Mucosa of descending colon (tissue), 3 donors: ENCODE measurements around the gene GMPPB. TPM values are rescaled to one million over a fixed set of nuclear protein-coding genes. Genes with fewer than 3 reads are reported as not detected.

Experiments
- ATAC-seq: fragments of 200-7000 bp; cut with Tn5 transposase; one replicate; pipeline ENCODE4 v1.9.1; 2020; ENCODE audit warnings: mild to moderate bottlenecking, moderate library complexity
- DNase-seq, 3 donors: peaks; one replicate each; pipeline ENCODE4 v3.0.0-alpha.2; 2020
- H3K36me3 ChIP-seq: fragments of 200-600 bp; one replicate; pipeline ENCODE4 v1.8.0; 2021; ENCODE audit warnings: low read depth, mild to moderate bottlenecking
- H3K4me1 ChIP-seq: fragments of 200-600 bp; one replicate; pipeline ENCODE4 v1.8.0; 2021; ENCODE audit warnings: low read depth, mild to moderate bottlenecking
- H3K4me3 ChIP-seq: fragments of 200-600 bp; one replicate; pipeline ENCODE4 v1.8.0; 2021; ENCODE audit warnings: mild to moderate bottlenecking
- H3K9me3 ChIP-seq: fragments of 200-600 bp; one replicate; pipeline ENCODE4 v1.8.0; 2021; ENCODE audit warnings: mild to moderate bottlenecking
- CTCF ChIP-seq: fragments of 200-600 bp; IDR thresholded peaks from one replicate; pipeline ENCODE4 v1.8.0; 2022; ENCODE audit warnings: antibody characterized with exemption, mild to moderate bottlenecking
- intact Hi-C, 2 donors: fragments of 100-400 bp; cut with DNase I in 1 of 2; cut with micrococcal nuclease in 1 of 2; formaldehyde crosslinking; loops; one replicate each; pipeline versions ENCODE4 v1.11.0 to v1.11.1; 2022; cut with DNase I, micrococcal nuclease
- total RNA-seq, 3 donors: library from RNA; stranded (reverse); fragmentation: NEBNext Ultra II Directional in 2 of 3; extraction: Animal tissue kit (Norgen Biotek cat#: 25700) in 2 of 3; gene quantifications; one replicate each; pipeline versions ENCODE4 v1.2.1 to v1.2.4, GENCODE V29; 2021 to 2023
- donor health status: DM: no; HTN: no; CAD: no; lungs with moderate emphysema.
- donor health status: DM: no; HTN: no; CAD: no.
- donor health status: DM: no; HTN: yes; CAD: no.

GMPPB gene
- total RNA-seq, 3 donors from 2014 or later, result 36.0 to 60.5 (median 47.4) TPM

- no peak for TF ChIP-seq CTCF
- peaks cover 44% of the 10 kb centered on the region for H3K4me1 ChIP-seq
- H3K4me3 ChIP-seq, result peak overlapping the region; percentile 96
- DNase-seq, result no peak
- H3K36me3 ChIP-seq, result peaks cover 5% of the 10 kb centered on the region
- intact Hi-C loops, result no loop called here
- H3K9me3 ChIP-seq, result no peaks in the 10 kb centered on the region
- no peak for ATAC-seq
Observed at GRCh38 chr3:49722896-49723295, 855 bp downstream of the GMPPB start.

DNA sequence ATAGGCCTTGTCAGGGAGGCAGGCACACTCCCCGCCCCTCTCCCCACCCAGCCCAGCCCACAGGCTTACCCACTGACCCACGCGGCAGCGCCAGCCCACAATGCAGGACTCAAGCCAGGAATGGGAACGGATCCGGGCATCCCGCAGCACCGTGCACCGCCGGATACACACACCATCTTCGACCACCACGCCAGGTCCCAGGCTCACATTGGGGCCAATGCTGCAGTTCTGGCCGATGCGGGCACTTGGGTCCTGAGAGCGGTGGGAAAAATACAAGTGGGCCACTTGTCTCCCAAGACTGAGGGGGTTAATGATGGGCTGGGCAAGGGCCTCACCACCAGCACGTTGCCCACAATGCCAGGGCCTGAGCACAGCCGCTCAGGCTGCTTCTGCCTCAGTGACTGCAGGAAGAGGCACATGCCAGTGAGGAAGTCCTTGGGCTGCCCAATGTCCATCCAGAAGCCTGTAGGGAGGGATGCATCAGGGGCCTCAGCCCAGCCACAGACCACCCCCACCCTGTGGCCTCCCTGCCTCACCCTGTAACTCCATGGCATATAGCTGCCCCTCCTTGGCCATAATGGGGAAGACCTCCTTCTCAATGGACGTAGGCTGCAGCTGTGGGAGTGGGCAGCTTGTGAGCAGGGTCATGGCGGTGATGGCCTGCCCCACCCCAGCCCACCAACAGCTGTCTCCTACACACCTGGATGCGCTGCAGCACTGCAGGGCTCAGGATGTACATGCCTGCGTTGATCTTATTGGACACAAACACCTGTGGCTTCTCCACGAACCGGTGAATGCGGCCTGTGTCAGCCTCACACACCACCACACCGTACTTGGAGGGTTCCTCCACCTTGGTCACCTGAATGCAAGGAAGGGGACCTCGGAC lies 1.6 kb downstream of the GMPPB start:
- intact Hi-C loops, result no loop called here
- peak in 1 of 3 donors; percentile 40 for DNase-seq
- H3K4me3 ChIP-seq, result no peak overlapping the region

DNA sequence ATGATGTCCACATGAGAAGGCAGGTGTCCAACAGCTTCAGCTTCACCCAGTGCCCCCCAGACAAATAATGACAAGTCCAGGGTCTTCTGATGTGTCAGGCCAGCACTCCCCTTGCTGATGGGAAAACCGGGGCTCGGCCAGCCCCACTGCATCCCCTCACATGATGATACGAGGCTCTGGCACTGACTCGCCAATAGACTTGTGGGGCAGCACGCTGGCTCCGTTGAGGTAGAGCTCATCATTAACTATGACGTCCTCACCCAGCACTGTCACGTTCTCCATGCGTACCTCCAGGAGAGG lies 2.2 kb downstream of the GMPPB start:
- intact Hi-C loops, result no loop called here
- Histone ChIP-seq H3K4me1 (peaks cover 40% of the 10 kb centered on the region), H3K36me3 (peaks cover 5% of the 10 kb centered on the region), H3K4me3 (no peak overlapping the region), H3K9me3 (no peaks in the 10 kb centered on the region)
- DNase-seq (no peak), ATAC-seq (no peak)
- TF ChIP-seq CTCF, result no peak

More for the DNA sequence above, 1.6 kb downstream of the GMPPB start:
- H3K36me3 ChIP-seq, result peaks cover 5% of the 10 kb centered on the region
- no peak for TF ChIP-seq CTCF
- no peaks in the 10 kb centered on the region for H3K9me3 ChIP-seq
- no peak for ATAC-seq
- H3K4me1 ChIP-seq, result peaks cover 44% of the 10 kb centered on the region

- intact Hi-C loops, result no loop called here
- DNase-seq (peak in 1 of 3 donors; percentile 32), ATAC-seq (no peak)
Observed at GRCh38 chr3:49720855-49721595, 2.7 kb downstream of the GMPPB start.

More at GRCh38 chr3:49720855-49721595, 2.7 kb downstream of the GMPPB start:
- Histone ChIP-seq H3K4me3 (no peak overlapping the region), H3K4me1 (peaks cover 37% of the 10 kb centered on the region), H3K36me3 (peaks cover 5% of the 10 kb centered on the region), H3K9me3 (no peaks in the 10 kb centered on the region)
- TF ChIP-seq CTCF, result no peak
